Pancreas (tissue), 10 donors: ENCODE results near the gene RRP8. TPM values are rescaled to one million over a fixed set of nuclear protein-coding genes. Genes with fewer than 3 reads are reported as not detected.

Source experiments
- ATAC-seq, 4 donors: fragments of 200-7000 bp; cut with Tn5 transposase; one replicate each; pipeline versions ENCODE4 v1.8.0 to v1.9.1; 2020; ENCODE audit warnings: mild to moderate bottlenecking in 4 of 4, moderate library complexity in 4 of 4
- DNase-seq, 6 donors: peaks; one replicate each; pipeline ENCODE4 v3.0.0-alpha.2; 2020
- FAIRE-seq: peaks from 2 replicates; lab custom pipeline; 2012; peaks lifted over from hg19 to GRCh38; lab: Jason Lieb, UNC
- H3K27ac ChIP-seq, 4 donors: fragments of 200-600 bp; sonication (generic); 1 replicate in 3 of 4; 2 replicates in 1 of 4; pipeline versions ENCODE4 v1.5.0 to v1.8.0; 2020
- H3K27me3 ChIP-seq, 4 donors: fragments of 200-600 bp; one replicate each; pipeline ENCODE4 v1.8.0; 2021
- H3K36me3 ChIP-seq, 3 donors: fragments of 200-600 bp; sonication (generic) in 1 of 3; one replicate each; pipeline versions ENCODE4 v1.5.0 to v1.8.0; 2020 to 2021
- H3K4me1 ChIP-seq, 3 donors: fragments of 200-600 bp; one replicate each; pipeline ENCODE4 v1.8.0; 2021
- H3K4me3 ChIP-seq, 4 donors: fragments of 200-600 bp; sonication (generic) in 2 of 4; one replicate each; pipeline versions ENCODE4 v1.5.0 to v1.8.0; 2020 to 2021
- H3K9me3 ChIP-seq, 4 donors: fragments of 200-600 bp; one replicate each; pipeline ENCODE4 v1.8.0; 2021
- CTCF ChIP-seq, 4 donors: fragments of 200-600 bp; sonication (generic) in 3 of 4; IDR thresholded peaks; one replicate each; pipeline versions ENCODE4 v1.5.0 to v1.8.0; 2021; ENCODE audit warnings: antibody characterized with exemption in 4 of 4
- WGBS, 2 donors: extraction: QIAGEN DNeasy Blood & Tissue Kit; methylation state at CpG; one replicate each; pipeline ENCODE4 v1.1.7; 2013; 5-methylcytosine and 5-hydroxymethylcytosine counted together
- intact Hi-C, 3 donors: fragments of 100-400 bp; cut with DNase I; formaldehyde crosslinking; loops; one replicate each; pipeline versions ENCODE4 v1.11.1 to v1.14.2; 2022
- polyA plus RNA-seq, 2 donors: library from polyadenylated mRNA; stranded (reverse); fragments of 200-250 nt; gene quantifications; one replicate each; pipeline ENCODE4 v1.2.3, GENCODE V29; 2013
- total RNA-seq, 6 donors: library from RNA; stranded (reverse); fragmentation: NEBNext Ultra II Directional in 4 of 6; extraction: Animal tissue kit (Norgen Biotek cat#: 25700) in 4 of 6; gene quantifications; one replicate each; pipeline versions ENCODE4 v1.2.1 to v1.2.4, GENCODE V29; 2021 to 2023
- donor health status: healthy with polysubstance abuse.
- donor health status: DM: no; HTN: no; CAD: no; lungs with moderate emphysema.
- donor health status: DM: no; HTN: no; CAD: no.
- donor health status: control.
- donor health status: control.
- donor health status: Bipolar disorder and iron deficiency.
- donor health status: DM: yes; HTN: yes; CAD: no.
- donor health status: DM: no; HTN: no; CAD: no.
- donor health status: DM: no; HTN: no; CAD: no.
- donor health status: DM: yes; HTN: yes; CAD: no.

RRP8 gene
- total and polyA plus RNA-seq, 8 donors = 6.3 to 25.0 (median 10.2) TPM

- intact Hi-C loops = no loop called here
- peak in 3 of 4 donors; percentile 40 to 89 (median 75) for ATAC-seq
Observed at GRCh38 chr11:6637871-6638270, 34.5 kb upstream of the RRP8 start.

GRCh38 chr11:6636480-6636879 lies 33.1 kb upstream of the RRP8 start:
- Histone ChIP-seq H3K27me3 (no peaks in the 10 kb centered on the region), H3K4me3 (no peak overlapping the region), H3K9me3 (no peaks in the 10 kb centered on the region), H3K4me1 (peaks cover 0 to 21% (median 18%) of the 10 kb centered on the region in 3 donors), H3K27ac (peak overlapping the region in 3 of 4 donors; percentile 14 to 67 (median 60)), H3K36me3 (no peaks in the 10 kb centered on the region)
- intact Hi-C loops = no loop called here
- no peak for FAIRE-seq
- no peak for TF ChIP-seq CTCF (IDR thresholded peaks at IDR 0.05)
- no peak for ATAC-seq
- WGBS, 2 donors = 88 to 98% methylated on average over 3 of the region's 3 CpGs
- DNase-seq = no peak

More at GRCh38 chr11:6637871-6638270, 34.5 kb upstream of the RRP8 start:
- Histone ChIP-seq H3K4me1 (peaks cover 0 to 21% (median 18%) of the 10 kb centered on the region in 3 donors), H3K27me3 (no peaks in the 10 kb centered on the region), H3K4me3 (no peak overlapping the region), H3K36me3 (no peaks in the 10 kb centered on the region), H3K27ac (no peak overlapping the region), H3K9me3 (no peaks in the 10 kb centered on the region)
- no peak for FAIRE-seq
- WGBS, 2 donors = 11 to 12% methylated on average over 3 of the region's 3 CpGs
- TF ChIP-seq CTCF (IDR thresholded peaks at IDR 0.05) = no peak
- peak in 3 of 6 donors; percentile 10 to 61 (median 15) for DNase-seq

GRCh38 chr11:6635082-6635932 lies 31.9 kb upstream of the RRP8 start:
- no peak for FAIRE-seq
- Histone ChIP-seq H3K4me3 (no peak overlapping the region), H3K27ac (peak overlapping the region; percentile 11 to 67 (median 37)), H3K9me3 (no peaks in the 10 kb centered on the region), H3K36me3 (no peaks in the 10 kb centered on the region), H3K27me3 (no peaks in the 10 kb centered on the region), H3K4me1 (peaks cover 0 to 21% (median 18%) of the 10 kb centered on the region in 3 donors)
- intact Hi-C loops = no loop called here
- no peak for TF ChIP-seq CTCF (IDR thresholded peaks at IDR 0.05)
- 34 to 35% methylated on average over 10 of the region's 10 CpGs for WGBS, 2 donors
- no peak for DNase-seq
- peak; percentile 41 to 54 (median 44) for ATAC-seq

DNA sequence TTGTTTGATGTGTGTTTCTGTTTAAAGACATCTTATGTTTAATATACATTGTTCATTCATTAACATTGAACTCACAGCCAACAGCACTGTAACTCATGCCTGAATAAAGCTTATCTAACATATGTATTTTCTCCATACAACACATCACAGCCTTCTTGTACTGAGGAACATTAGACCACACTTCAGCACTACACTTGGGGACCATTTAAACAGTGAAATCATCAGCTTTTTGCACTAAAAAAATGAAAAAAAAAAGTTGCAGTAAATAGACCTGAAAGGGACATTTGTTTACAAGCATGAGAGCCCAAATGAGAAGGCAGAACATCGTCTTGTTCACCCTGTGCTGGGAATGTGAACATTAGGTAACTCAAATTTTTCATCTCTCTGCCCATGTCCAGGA lies 31.1 kb upstream of the RRP8 start:
- TF ChIP-seq CTCF (IDR thresholded peaks at IDR 0.05) = no peak
- no peak for FAIRE-seq
- peak overlapping the region in 3 of 4 donors; percentile 42 to 67 (median 60) for H3K27ac ChIP-seq
- no peak overlapping the region for H3K4me3 ChIP-seq
- intact Hi-C loops = no loop called here
- 33 to 63% methylated on average over 1 of the region's 1 CpG for WGBS, 2 donors
- no peaks in the 10 kb centered on the region for H3K9me3 ChIP-seq
- peak in 2 of 4 donors; percentile 33 to 49 for ATAC-seq
- no peaks in the 10 kb centered on the region for H3K27me3 ChIP-seq
- H3K36me3 ChIP-seq = no peaks in the 10 kb centered on the region
- DNase-seq = no peak
- peaks cover 0 to 21% (median 18%) of the 10 kb centered on the region in 3 donors for H3K4me1 ChIP-seq
